A673 (cell line): ENCODE data around the gene SEC22C. TPM values are rescaled to one million over a fixed set of nuclear protein-coding genes. Genes with fewer than 3 reads are reported as not detected.

Source experiments
- BruUV-seq: library from RNA; stranded (reverse); fragments of 400-500 nt; replicated peaks from 2 replicates; lab custom pipeline; 2021; lab: Mats Ljungman, UMichigan
- CTCF ChIA-PET: fragments of 300-600 bp; sonication (Branson Sonifier 250); formaldehyde crosslinking; loops from one replicate; lab custom pipeline; 2022; ENCODE audit warnings: antibody characterized with exemption; lab: Charles Lee
- POLR2A ChIA-PET: fragments of 300-600 bp; sonication (Branson Sonifier 250); formaldehyde crosslinking; loops from one replicate; lab custom pipeline; 2022; ENCODE audit warnings: antibody characterized with exemption; ENCODE audit not compliant: low non-redundant PET; lab: Charles Lee
- DNase-seq: peaks from one replicate; pipeline ENCODE4 v3.0.0-alpha.2; 2015; ENCODE audit warnings: low spot score
- H3K27ac ChIP-seq: fragments of 200-600 bp; sonication (generic); 2 replicates; pipeline ENCODE4 v1.5.1; 2016; ENCODE audit warnings: mixed run types, low read depth, mild to moderate bottlenecking, mixed read lengths, antibody characterized with exemption, low read length; ENCODE audit not compliant: poor library complexity, severe bottlenecking
- H3K27me3 ChIP-seq: fragments of 200-600 bp; sonication (generic); replicated peaks from 2 replicates; pipeline ENCODE4 v1.6.1; 2017; ENCODE audit warnings: mixed run types, low read depth, mild to moderate bottlenecking, mixed read lengths, antibody characterized with exemption, low read length; ENCODE audit not compliant: insufficient read depth, poor library complexity
- H3K36me3 ChIP-seq: fragments of 200-600 bp; sonication (generic); 2 replicates; pipeline ENCODE4 v1.6.1; 2016; ENCODE audit warnings: mixed run types, mild to moderate bottlenecking, mixed read lengths, antibody characterized with exemption, low read length; ENCODE audit not compliant: insufficient read depth, poor library complexity, severe bottlenecking
- H3K4me1 ChIP-seq: fragments of 200-600 bp; sonication (generic); 2 replicates; pipeline ENCODE4 v1.6.1; 2017; ENCODE audit warnings: mixed run types, mild to moderate bottlenecking, mixed read lengths, antibody characterized with exemption, low read length; ENCODE audit not compliant: insufficient read depth, poor library complexity, severe bottlenecking
- H3K4me3 ChIP-seq: fragments of 200-600 bp; sonication (generic); 2 replicates; pipeline ENCODE4 v1.5.1; 2016; ENCODE audit warnings: low read depth, mixed run types, mild to moderate bottlenecking, mixed read lengths, low read length; ENCODE audit not compliant: poor library complexity, severe bottlenecking
- H3K9me3 ChIP-seq: fragments of 200-600 bp; sonication (generic); 2 replicates; pipeline ENCODE4 v1.6.1; 2016; ENCODE audit warnings: mixed run types, low read depth, mild to moderate bottlenecking, mixed read lengths, antibody characterized with exemption, low read length; ENCODE audit not compliant: poor library complexity, severe bottlenecking
- EZH2 ChIP-seq: fragments of 200-600 bp; sonication (generic); IDR thresholded peaks from 2 replicates; pipeline ENCODE4 v1.6.1; 2017; ENCODE audit warnings: borderline replicate concordance, low read depth, mild to moderate bottlenecking, mixed read lengths, antibody characterized with exemption, low read length; ENCODE audit not compliant: poor library complexity, severe bottlenecking
- intact Hi-C: fragments of 100-400 bp; cut with micrococcal nuclease; formaldehyde crosslinking; loops from one replicate; pipeline ENCODE4 v1.10.0; 2022; ENCODE audit not compliant: unreplicated experiment
- total RNA-seq: library from RNA; stranded (reverse); gene quantifications from 2 replicates; pipeline ENCODE4 v1.2.3, GENCODE V29; 2021
- TF ChIP-seq, protein P1 (sequence below): fragments of 300-800, 200-600 bp; sonication (generic); conservative IDR thresholded peaks from 2 replicates; pipeline ENCODE4 v1.5.1; 2017; ENCODE audit warnings: low read depth, mild to moderate bottlenecking, antibody characterized with exemption, low read length, moderate library complexity, mixed read lengths

The SEC22C gene
- total RNA-seq, 1 experiment from 2014 or later = 28.9 TPM

DNA sequence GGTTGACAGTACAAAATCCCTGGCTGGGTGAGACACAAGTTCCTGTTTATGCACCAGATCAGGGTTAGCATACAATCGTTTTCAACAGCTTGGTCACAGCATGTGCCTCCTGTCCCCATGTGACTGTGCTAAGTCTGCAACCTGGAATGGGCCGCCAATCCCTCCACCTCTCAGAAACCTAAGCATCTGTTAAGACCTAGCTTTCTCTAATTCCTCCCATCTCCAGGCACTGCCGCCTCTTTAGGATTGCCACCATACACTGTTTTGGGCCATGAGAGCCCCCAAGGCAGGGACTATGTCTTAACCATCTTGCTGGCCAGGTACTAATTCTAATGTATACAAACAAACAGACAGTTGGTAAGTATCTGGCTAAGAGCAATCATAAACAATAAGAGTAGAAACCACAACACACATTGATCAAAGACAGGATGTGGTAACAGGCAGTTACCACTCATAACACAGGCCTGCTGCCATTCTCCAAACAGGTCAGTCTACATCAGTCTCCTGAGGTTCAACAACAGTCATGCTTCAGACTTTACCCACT lies 25.6 kb downstream of the SEC22C start:
- Histone ChIP-seq H3K4me3 (no peak overlapping the region), H3K36me3 (peaks cover 8% of the 10 kb centered on the region), H3K4me1 (no peaks in the 10 kb centered on the region), H3K27ac (no peak overlapping the region), H3K27me3 (no peaks in the 10 kb centered on the region), H3K9me3 (no peaks in the 10 kb centered on the region)
- BruUV-seq = no TSS peak
- TF ChIP-seq, protein P1, sequence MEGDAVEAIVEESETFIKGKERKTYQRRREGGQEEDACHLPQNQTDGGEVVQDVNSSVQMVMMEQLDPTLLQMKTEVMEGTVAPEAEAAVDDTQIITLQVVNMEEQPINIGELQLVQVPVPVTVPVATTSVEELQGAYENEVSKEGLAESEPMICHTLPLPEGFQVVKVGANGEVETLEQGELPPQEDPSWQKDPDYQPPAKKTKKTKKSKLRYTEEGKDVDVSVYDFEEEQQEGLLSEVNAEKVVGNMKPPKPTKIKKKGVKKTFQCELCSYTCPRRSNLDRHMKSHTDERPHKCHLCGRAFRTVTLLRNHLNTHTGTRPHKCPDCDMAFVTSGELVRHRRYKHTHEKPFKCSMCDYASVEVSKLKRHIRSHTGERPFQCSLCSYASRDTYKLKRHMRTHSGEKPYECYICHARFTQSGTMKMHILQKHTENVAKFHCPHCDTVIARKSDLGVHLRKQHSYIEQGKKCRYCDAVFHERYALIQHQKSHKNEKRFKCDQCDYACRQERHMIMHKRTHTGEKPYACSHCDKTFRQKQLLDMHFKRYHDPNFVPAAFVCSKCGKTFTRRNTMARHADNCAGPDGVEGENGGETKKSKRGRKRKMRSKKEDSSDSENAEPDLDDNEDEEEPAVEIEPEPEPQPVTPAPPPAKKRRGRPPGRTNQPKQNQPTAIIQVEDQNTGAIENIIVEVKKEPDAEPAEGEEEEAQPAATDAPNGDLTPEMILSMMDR = no peak
- TF ChIP-seq EZH2 = no peak
- DNase-seq = no peak
- intact Hi-C loops = no loop called here
- POLR2A ChIA-PET = no interaction called here
- CTCF ChIA-PET = no interaction called here

DNA sequence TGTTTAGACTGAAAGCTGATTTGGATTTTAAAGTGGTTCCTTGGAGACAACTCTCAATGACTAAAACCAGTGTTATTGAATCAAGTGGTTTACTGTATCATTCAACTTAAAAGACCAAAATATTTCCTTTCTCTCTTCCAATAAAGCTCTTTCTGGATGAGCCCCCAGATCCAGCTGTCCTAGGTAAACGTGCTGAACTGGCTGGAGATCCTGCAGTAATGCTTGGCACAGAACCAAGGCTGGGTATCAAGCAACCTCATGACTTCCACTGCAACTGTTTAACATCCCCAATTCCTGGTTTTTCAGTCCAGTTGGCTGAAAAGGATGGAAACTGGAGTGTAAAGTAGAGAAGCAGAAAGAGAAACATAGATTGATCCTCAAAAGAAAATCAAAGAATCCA lies 28.9 kb downstream of the SEC22C start:
- Histone ChIP-seq H3K4me3 (no peak overlapping the region), H3K27ac (no peak overlapping the region), H3K36me3 (peaks cover 8% of the 10 kb centered on the region), H3K4me1 (no peaks in the 10 kb centered on the region), H3K9me3 (no peaks in the 10 kb centered on the region), H3K27me3 (no peaks in the 10 kb centered on the region)
- no peak for DNase-seq
- BruUV-seq = no TSS peak
- ChIA-PET POLR2A (no interaction called here), CTCF (no interaction called here)
- TF ChIP-seq, protein P1 = no peak
- TF ChIP-seq EZH2 = no peak
- intact Hi-C loops = no loop called here

DNA sequence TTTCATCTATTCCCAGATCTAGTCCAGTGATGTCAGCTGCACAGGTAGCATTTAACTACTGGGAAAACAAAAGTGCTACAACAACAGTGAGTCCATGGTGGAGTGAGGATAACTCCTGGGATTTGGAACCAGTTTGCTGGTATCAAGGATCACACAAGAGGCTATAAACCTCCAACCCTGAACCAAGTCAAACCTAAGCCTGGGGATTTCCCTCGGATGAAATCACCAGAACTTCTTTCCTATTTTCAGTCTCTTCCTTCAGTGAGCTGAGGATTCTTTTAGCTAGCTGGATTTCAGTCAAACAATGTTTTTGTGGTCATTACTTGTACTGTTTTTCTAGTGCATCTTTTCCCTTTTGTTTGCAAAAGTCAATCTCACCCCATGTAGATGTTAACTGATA lies 31.5 kb downstream of the SEC22C start:
- TF ChIP-seq, protein P1 = no peak
- TF ChIP-seq EZH2 = no peak
- BruUV-seq = no TSS peak
- Histone ChIP-seq H3K9me3 (no peaks in the 10 kb centered on the region), H3K4me3 (no peak overlapping the region), H3K4me1 (no peaks in the 10 kb centered on the region), H3K27ac (no peak overlapping the region), H3K27me3 (no peaks in the 10 kb centered on the region), H3K36me3 (peaks cover 8% of the 10 kb centered on the region)
- intact Hi-C loops = no loop called here
- POLR2A ChIA-PET = no interaction called here
- DNase-seq = no peak
- CTCF ChIA-PET = no interaction called here
